AG09309 (cell line): ENCODE measurements around the gene CNGA2.

Source experiments
- DNase-seq: peaks from one replicate; pipeline ENCODE4 v3.0.0-alpha.2; 2010; ENCODE audit warnings: low read depth
- H3K4me3 ChIP-seq: 2 replicates; pipeline ENCODE4 v1.5.1; 2011; ENCODE audit warnings: mild to moderate bottlenecking, low read depth, low read length, moderate library complexity; ENCODE audit not compliant: control insufficient read depth
- CTCF ChIP-seq: IDR thresholded peaks from 2 replicates; pipeline ENCODE4 v1.5.1; 2011; ENCODE audit warnings: mild to moderate bottlenecking, low read depth, low read length, inconsistent platforms; ENCODE audit not compliant: insufficient read depth, control insufficient read depth; ENCODE audit errors: missing control alignments

The CNGA2 gene

GRCh38 chrX:151710457-151710856 lies 24.1 kb upstream of the CNGA2 start:
- no peak for TF ChIP-seq CTCF
- no peak overlapping the region for H3K4me3 ChIP-seq
- DNase-seq = no peak

- H3K4me3 ChIP-seq = no peak overlapping the region
- DNase-seq = no peak
- no peak for TF ChIP-seq CTCF
Observed at GRCh38 chrX:151711154-151711553, 23.4 kb upstream of the CNGA2 start.

- DNase-seq = no peak
- H3K4me3 ChIP-seq = no peak overlapping the region
- TF ChIP-seq CTCF = no peak
Observed at GRCh38 chrX:151711787-151712186, 22.8 kb upstream of the CNGA2 start.

GRCh38 chrX:151712253-151712652 lies 22.3 kb upstream of the CNGA2 start:
- TF ChIP-seq CTCF = no peak
- no peak overlapping the region for H3K4me3 ChIP-seq
- no peak for DNase-seq

GRCh38 chrX:151713849-151714248 lies 20.7 kb upstream of the CNGA2 start:
- H3K4me3 ChIP-seq = no peak overlapping the region
- peak; percentile 55 for TF ChIP-seq CTCF
- no peak for DNase-seq

- TF ChIP-seq CTCF = no peak
- DNase-seq = no peak
- H3K4me3 ChIP-seq = no peak overlapping the region
Observed at GRCh38 chrX:151714362-151714761, 20.2 kb upstream of the CNGA2 start.

- no peak within 1 kb of the TSS for H3K4me3 ChIP-seq
- DNase-seq = no peak
- no peak for TF ChIP-seq CTCF
Observed at GRCh38 chrX:151715752-151716151, 18.8 kb upstream of the CNGA2 start, which contains the start of gene FATE1. Gene FATE1, plus strand, starts transcription at chrX:151716035. Its CDS starts 85 bp downstream, at chrX:151716120.
